ENCODE measurements around the gene ITM2B. TPM values are rescaled to one million over a fixed set of nuclear protein-coding genes. Genes with fewer than 3 reads are reported as not detected.
A peak's percentile ranks its signal among the peaks of the same experiment; 100 is the strongest.

ITM2B gene
- total RNA-seq, 1 donor from 2014 or later: 187 TPM

- DNase-seq (ENCODE audit: low read depth): peak; percentile 73
Observed at GRCh38 chr13:48304143-48304876, 71.3 kb downstream of the ITM2B start.

- no peak for DNase-seq (ENCODE audit: low read depth)
Observed at GRCh38 chr13:48311223-48311622, 78.2 kb downstream of the ITM2B start.

- no peak for DNase-seq (ENCODE audit: low read depth)
Observed at GRCh38 chr13:48315969-48316650, 83.1 kb downstream of the ITM2B start.

GRCh38 chr13:48316826-48317510, 84.0 kb downstream of the ITM2B start:
- DNase-seq (ENCODE audit: low read depth): no peak

- DNase-seq (ENCODE audit: low read depth): no peak
Observed at GRCh38 chr13:48317511-48318376, 84.7 kb downstream of the ITM2B start.

GRCh38 chr13:48318377-48318811, 85.4 kb downstream of the ITM2B start:
- DNase-seq (ENCODE audit: low read depth): no peak

GRCh38 chr13:48318821-48319511, 86.0 kb downstream of the ITM2B start:
- DNase-seq (ENCODE audit: low read depth): no peak

Other genes starting within 250 kb of the ITM2B start
- gene SUCLA2, start 231.9 kb upstream of the ITM2B start, total RNA-seq: 92.6 and 110 TPM in 2 replicates
- 16.8 and 17.3 TPM in 2 replicates for gene NUDT15, start 195.5 kb upstream of the ITM2B start, total RNA-seq
- gene MED4, start 138.1 kb upstream of the ITM2B start, total RNA-seq: 21.6 and 34.5 TPM in 2 replicates
- gene RB1, start 70.5 kb downstream of the ITM2B start, total RNA-seq: 54.2 and 58.1 TPM in 2 replicates
- 10.5 and 19.7 TPM in 2 replicates for gene LPAR6, start 179.9 kb downstream of the ITM2B start, total RNA-seq

Measured in myocyte (in vitro differentiated cells).